Ammon's horn (tissue), 1 donor: ENCODE results near the gene ERBB2.
"Not testable (repeated sequence)": the region's sequence is repeated elsewhere in the genome, so short reads cannot be mapped to it uniquely, and the experiment has no call there.

ENCODE experiments used
- DNase-seq: peaks from one replicate; pipeline ENCODE4 v3.0.0-alpha.2; 2016; ENCODE audit warnings: low spot score

ERBB2 gene

GRCh38 chr17:39763051-39763820 is 63.4 kb downstream of the ERBB2 start:
- no peak for DNase-seq

GRCh38 chr17:39764171-39764570 is 64.3 kb downstream of the ERBB2 start:
- not testable (repeated sequence) for DNase-seq

- no peak for DNase-seq
These were observed 65.3 kb downstream of the ERBB2 start for GRCh38 chr17:39765175-39765574.

- DNase-seq: no peak
These were observed 65.9 kb downstream of the ERBB2 start for GRCh38 chr17:39765766-39766165.

GRCh38 chr17:39767147-39767546 is 67.3 kb downstream of the ERBB2 start:
- DNase-seq: no peak

GRCh38 chr17:39769974-39770587 is 70.2 kb downstream of the ERBB2 start:
- no peak for DNase-seq

- no peak for DNase-seq
These were observed 72.6 kb downstream of the ERBB2 start for GRCh38 chr17:39772415-39772814.

- no peak for DNase-seq
These were observed 73.4 kb downstream of the ERBB2 start for GRCh38 chr17:39772987-39773934.

GRCh38 chr17:39774047-39774446 is 74.2 kb downstream of the ERBB2 start:
- DNase-seq: no peak

GRCh38 chr17:39775031-39775430 is 75.2 kb downstream of the ERBB2 start:
- no peak for DNase-seq

- DNase-seq: no peak
These were observed 76.4 kb downstream of the ERBB2 start for GRCh38 chr17:39776252-39776651.

GRCh38 chr17:39777534-39778365 is 77.9 kb downstream of the ERBB2 start:
- DNase-seq: no peak
